GM23338 (cell line): ENCODE measurements around the gene PIP4K2B. TPM values are rescaled to one million over a fixed set of nuclear protein-coding genes. Genes with fewer than 3 reads are reported as not detected.

Source experiments
- microRNA-seq: library from miRNA; unstranded; fragments of <30 nt; microRNA quantifications from one replicate; pipeline ENCODE4, GENCODE V29; 2017
- polyA plus RNA-seq: library from polyadenylated mRNA; unstranded; fragments of >200 nt; fragmentation: Nextera tagmentation; extraction: Ambion mirVana; gene quantifications from 2 replicates; pipeline ENCODE4 v1.2.1, GENCODE V29; 2016
- small RNA-seq: library from RNA; depleted of rRNA; stranded (forward); fragments of <200 nt; gene quantifications from one replicate; pipeline ENCODE3, GENCODE V24; 2014; ENCODE audit warnings: low replicate concordance
- total RNA-seq: library from RNA; depleted of rRNA; stranded (reverse); fragments of >200 nt; shearing (Covaris generic); gene quantifications from 2 replicates; pipeline ENCODE4 v1.2.3, GENCODE V29; 2014; rRNA removed

Gene PIP4K2B
- total and polyA plus RNA-seq, 2 experiments from 2014 or later: 9.5 to 43.4 TPM

Small RNA genes within 50 kb of the gene (microRNA-seq; reads per million reads assigned to microRNA genes)
- gene MIR4726: not detected
- not detected for gene MIR4727

Small RNA genes within 50 kb of the gene (small RNA-seq; reads per million reads assigned to genes)
- gene MIR4726 (not detected), gene MIR4727 (not detected), gene RNA5SP440 (0.42 reads per million, percentile 28 among the genes with 10 or more reads in this experiment), gene RNU6-866P (not detected)

Other genes with a start within 250 kb of the PIP4K2B start
- 1.3 and 2.2 TPM in 2 replicates for gene SRCIN1, start 193.6 kb downstream of the PIP4K2B start, total RNA-seq
- gene SRCIN1, start 193.6 kb downstream of the PIP4K2B start, polyA plus RNA-seq: 0.87 TPM in 2 replicates
- gene EPOP, start 124.6 kb downstream of the PIP4K2B start, total RNA-seq: 1.7 and 2.4 TPM in 2 replicates
- gene EPOP, start 124.6 kb downstream of the PIP4K2B start, polyA plus RNA-seq: 0.42 and 0.82 TPM in 2 replicates
- gene MLLT6, start 94.3 kb downstream of the PIP4K2B start, total RNA-seq: 2.8 and 3.3 TPM in 2 replicates
- 1.8 and 2.6 TPM in 2 replicates for gene MLLT6, start 94.3 kb downstream of the PIP4K2B start, polyA plus RNA-seq
- 0.94 and 3.4 TPM in 2 replicates for gene CISD3, start 69.2 kb downstream of the PIP4K2B start, total RNA-seq
- gene CISD3, start 69.2 kb downstream of the PIP4K2B start, polyA plus RNA-seq: 8.9 and 9.9 TPM in 2 replicates
- 21.1 and 23.4 TPM in 2 replicates for gene PCGF2, start 51.2 kb downstream of the PIP4K2B start, total RNA-seq
- 51.9 and 60.9 TPM in 2 replicates for gene PCGF2, start 51.2 kb downstream of the PIP4K2B start, polyA plus RNA-seq
- gene PSMB3, start 46.8 kb downstream of the PIP4K2B start, total RNA-seq: 250 and 270 TPM in 2 replicates
- 523 and 558 TPM in 2 replicates for gene PSMB3, start 46.8 kb downstream of the PIP4K2B start, polyA plus RNA-seq
- 6.4 and 11.6 TPM in 2 replicates for gene CWC25, start 25.8 kb upstream of the PIP4K2B start, total RNA-seq
- gene CWC25, start 25.8 kb upstream of the PIP4K2B start, polyA plus RNA-seq: 28.4 and 29.8 TPM in 2 replicates
- 877 and 957 TPM in 2 replicates for gene RPL23, start 54.2 kb upstream of the PIP4K2B start, total RNA-seq
- gene RPL23, start 54.2 kb upstream of the PIP4K2B start, polyA plus RNA-seq: 4,267 and 4,484 TPM in 2 replicates
- 139 and 173 TPM in 2 replicates for gene LASP1, start 70.5 kb upstream of the PIP4K2B start, total RNA-seq
- gene LASP1, start 70.5 kb upstream of the PIP4K2B start, polyA plus RNA-seq: 48.5 and 48.7 TPM in 2 replicates
- gene FBXO47, start 167.8 kb upstream of the PIP4K2B start, total RNA-seq: not detected in 2 replicates
- gene FBXO47, start 167.8 kb upstream of the PIP4K2B start, polyA plus RNA-seq: not detected in 2 replicates